ENCODE measurements around the gene GDAP1L1. TPM values are rescaled to one million over a fixed set of nuclear protein-coding genes. Genes with fewer than 3 reads are reported as not detected.
A peak's percentile ranks its signal among the peaks of the same experiment; 100 is the strongest.

Gene GDAP1L1
- total and polyA plus RNA-seq, 2 of the 4 experiments (the other 2 are of a cell fraction): not detected

- 100% methylated on average over 1 of the region's 11 CpGs; no CpG with 5 or more reads in 1 of the 2 experiments for WGBS, 2 experiments (ENCODE audit: extremely low coverage in 2 of 2, insufficient read length in 1 of 2)
- Histone ChIP-seq H3K18ac (ENCODE audit: low read depth, low read length) (no peak overlapping the region), H3K4me2 (ENCODE audit: low read depth, low read length) (no peak overlapping the region), H3K9me3 (ENCODE audit: control insufficient read depth, insufficient read depth, low read length) (no peaks in the 10 kb centered on the region), H3K9ac (ENCODE audit: low read depth, low read length) (no peak overlapping the region), H3K14ac (replicated peaks; ENCODE audit: low read depth, low read length) (no peak overlapping the region), H4K5ac (ENCODE audit: low read depth, low read length) (no peak overlapping the region), H4K91ac (ENCODE audit: insufficient read depth, low read depth, low read length) (no peak overlapping the region), H2BK120ac (ENCODE audit: low read depth, low read length) (no peak overlapping the region), H2AFZ (replicated peaks; ENCODE audit: low read length, poor library complexity) (no peak overlapping the region), H3K4me3 (ENCODE audit: insufficient read depth, low read depth, low read length) (no peak overlapping the region), H3K23ac (ENCODE audit: low read depth, low read length) (no peak overlapping the region), H4K8ac (ENCODE audit: low read depth in 2 of 2, low read length in 2 of 2) (no peak overlapping the region), H3K27me3 (ENCODE audit: control insufficient read depth, insufficient read depth, low read length) (peaks cover 4% of the 10 kb centered on the region), H3K56ac (ENCODE audit: extremely low read depth, insufficient read depth, low read length) (no peak overlapping the region), H3K36me3 (ENCODE audit: control insufficient read depth, insufficient read depth, low read length) (no peaks in the 10 kb centered on the region), H4K20me1 (ENCODE audit: insufficient read depth, low read length) (no peaks in the 10 kb centered on the region), H3K79me1 (ENCODE audit: low read depth in 1 of 2, low read length in 2 of 2) (no peaks in the 10 kb centered on the region), H3K27ac (ENCODE audit: insufficient read depth, low read length) (no peak overlapping the region), H2AK5ac (ENCODE audit: low read depth, low read length) (no peak overlapping the region), H3K4ac (ENCODE audit: low read depth, low read length) (no peak overlapping the region), H2AK9ac (replicated peaks; ENCODE audit: low read depth, low read length, poor library complexity) (peak overlapping the region; percentile 20), H3K4me1 (ENCODE audit: control insufficient read depth, insufficient read depth, low read length) (peaks cover 4% of the 10 kb centered on the region), H2BK20ac (ENCODE audit: low read depth, low read length) (no peak overlapping the region), H2BK5ac (ENCODE audit: low read depth, low read length, poor library complexity, severe bottlenecking) (no peak overlapping the region), H2BK15ac (ENCODE audit: low read depth, low read length) (no peak overlapping the region), H3K9me1 (ENCODE audit: insufficient read depth, low read length) (no peaks in the 10 kb centered on the region)
- DNase-seq (peak; percentile 79), ATAC-seq (ENCODE audit: low read depth) (peak; percentile 79)
- intact Hi-C loops (cut with micrococcal nuclease): no loop called here
- ChIA-PET POLR2A (ENCODE audit: unreplicated experiment) (no interaction called here), CTCF (no interaction called here)
- no peak for TF ChIP-seq MXI1 (IDR thresholded peaks at IDR 0.05; ENCODE audit: borderline replicate concordance, low read depth, low read length)
- no peak for TF ChIP-seq RFX5 (IDR thresholded peaks at IDR 0.05; ENCODE audit: low read depth, low read length)
- TF ChIP-seq NFE2L2 (IDR thresholded peaks at IDR 0.05; ENCODE audit: low read depth, low read length): no peak
- peak; percentile 46; the same call in 1 of the 2 replicates for TF ChIP-seq FOS (IDR thresholded peaks at IDR 0.05; ENCODE audit: low read depth, low read length)
- no peak for TF ChIP-seq CHD1 (IDR thresholded peaks at IDR 0.05; ENCODE audit: low read depth, low read length)
- peak; percentile 25; the same call in 1 of the 2 replicates for TF ChIP-seq MAZ (IDR thresholded peaks at IDR 0.05; ENCODE audit: borderline replicate concordance, low read depth, low read length)
- TF ChIP-seq SMC3 (IDR thresholded peaks at IDR 0.05; ENCODE audit: low read depth, low read length): no peak
- TF ChIP-seq, protein P1, sequence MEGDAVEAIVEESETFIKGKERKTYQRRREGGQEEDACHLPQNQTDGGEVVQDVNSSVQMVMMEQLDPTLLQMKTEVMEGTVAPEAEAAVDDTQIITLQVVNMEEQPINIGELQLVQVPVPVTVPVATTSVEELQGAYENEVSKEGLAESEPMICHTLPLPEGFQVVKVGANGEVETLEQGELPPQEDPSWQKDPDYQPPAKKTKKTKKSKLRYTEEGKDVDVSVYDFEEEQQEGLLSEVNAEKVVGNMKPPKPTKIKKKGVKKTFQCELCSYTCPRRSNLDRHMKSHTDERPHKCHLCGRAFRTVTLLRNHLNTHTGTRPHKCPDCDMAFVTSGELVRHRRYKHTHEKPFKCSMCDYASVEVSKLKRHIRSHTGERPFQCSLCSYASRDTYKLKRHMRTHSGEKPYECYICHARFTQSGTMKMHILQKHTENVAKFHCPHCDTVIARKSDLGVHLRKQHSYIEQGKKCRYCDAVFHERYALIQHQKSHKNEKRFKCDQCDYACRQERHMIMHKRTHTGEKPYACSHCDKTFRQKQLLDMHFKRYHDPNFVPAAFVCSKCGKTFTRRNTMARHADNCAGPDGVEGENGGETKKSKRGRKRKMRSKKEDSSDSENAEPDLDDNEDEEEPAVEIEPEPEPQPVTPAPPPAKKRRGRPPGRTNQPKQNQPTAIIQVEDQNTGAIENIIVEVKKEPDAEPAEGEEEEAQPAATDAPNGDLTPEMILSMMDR (conservative IDR thresholded peaks at IDR 0.05; ENCODE audit: low read depth, low read length): no peak
- peak; percentile 10; the same call in 1 of the 2 replicates for TF ChIP-seq CEBPB (IDR thresholded peaks at IDR 0.05; ENCODE audit: low read depth, low read length)
- TF ChIP-seq, protein P2, sequence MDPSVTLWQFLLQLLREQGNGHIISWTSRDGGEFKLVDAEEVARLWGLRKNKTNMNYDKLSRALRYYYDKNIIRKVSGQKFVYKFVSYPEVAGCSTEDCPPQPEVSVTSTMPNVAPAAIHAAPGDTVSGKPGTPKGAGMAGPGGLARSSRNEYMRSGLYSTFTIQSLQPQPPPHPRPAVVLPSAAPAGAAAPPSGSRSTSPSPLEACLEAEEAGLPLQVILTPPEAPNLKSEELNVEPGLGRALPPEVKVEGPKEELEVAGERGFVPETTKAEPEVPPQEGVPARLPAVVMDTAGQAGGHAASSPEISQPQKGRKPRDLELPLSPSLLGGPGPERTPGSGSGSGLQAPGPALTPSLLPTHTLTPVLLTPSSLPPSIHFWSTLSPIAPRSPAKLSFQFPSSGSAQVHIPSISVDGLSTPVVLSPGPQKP (IDR thresholded peaks at IDR 0.05; ENCODE audit: borderline replicate concordance, low read depth, low read length): no peak
- TF ChIP-seq RAD21 (IDR thresholded peaks at IDR 0.05; ENCODE audit: low read length): no peak
- TF ChIP-seq MAFK (IDR thresholded peaks at IDR 0.05; ENCODE audit: low read depth, low read length): no peak
- TF ChIP-seq BHLHE40 (IDR thresholded peaks at IDR 0.05; ENCODE audit: low read depth, low read length): 0 out of 2 replicates have a peak, but pooled peaks have one; percentile 8
- no peak for TF ChIP-seq USF2 (IDR thresholded peaks at IDR 0.05; ENCODE audit: low read depth, low read length)
- TF ChIP-seq POLR2A (IDR thresholded peaks at IDR 0.05; ENCODE audit: low read depth, low read length): no peak
- no peak for TF ChIP-seq RCOR1 (IDR thresholded peaks at IDR 0.05; ENCODE audit: insufficient replicate concordance, low read length)
- BruUV-seq (replicated peaks): no TSS peak
- dilution Hi-C loops (cut with HindIII; ENCODE audit: low sequenced_read_pairs, unreplicated experiment): no loop called here
- in situ Hi-C loops (cut with MboI; ENCODE audit: low sequenced_read_pairs): no loop called here
These were observed 32.1 kb downstream of the GDAP1L1 start for GRCh38 chr20:44279228-44279627.
